NCI-H526 (cell line): ENCODE data around the gene ABTB1.

Experiments used
- DNase-seq, 2 experiments: peaks; one replicate each; lab custom pipeline; 2025; lab: John Stamatoyannopoulos, UW

The ABTB1 gene

DNA sequence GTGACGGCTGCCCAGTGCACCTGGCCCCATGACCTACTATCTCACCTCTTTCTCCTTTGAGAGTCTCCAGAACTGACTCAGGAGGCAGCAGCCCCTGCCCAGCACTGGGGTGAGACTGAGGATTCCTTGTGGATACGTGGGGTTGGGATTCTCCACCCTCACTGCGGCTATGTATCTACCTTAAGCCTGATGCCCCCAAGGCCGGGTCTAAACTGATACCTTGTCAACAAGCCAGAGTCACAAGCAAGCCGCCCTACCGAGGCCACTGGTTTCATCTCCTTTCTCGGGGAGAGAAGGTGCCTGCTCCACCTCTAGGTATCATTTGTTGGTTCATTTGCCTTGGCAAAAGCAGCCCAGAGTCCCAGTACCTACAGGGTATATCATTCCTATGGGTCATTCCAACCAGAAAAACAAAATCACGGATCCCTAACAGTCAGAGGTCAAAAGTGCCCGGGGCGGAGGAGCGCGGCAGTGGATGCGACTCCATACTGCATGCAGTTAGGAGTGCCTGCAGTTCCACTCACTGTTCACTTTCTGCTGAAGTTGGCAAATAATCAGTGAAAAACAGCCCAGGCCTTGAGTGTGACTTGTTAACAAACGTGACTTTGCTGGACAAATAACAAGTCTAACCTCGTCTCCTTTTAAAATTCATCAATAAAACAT, 47.5 kb downstream of the ABTB1 start:
- no peak for DNase-seq

DNA sequence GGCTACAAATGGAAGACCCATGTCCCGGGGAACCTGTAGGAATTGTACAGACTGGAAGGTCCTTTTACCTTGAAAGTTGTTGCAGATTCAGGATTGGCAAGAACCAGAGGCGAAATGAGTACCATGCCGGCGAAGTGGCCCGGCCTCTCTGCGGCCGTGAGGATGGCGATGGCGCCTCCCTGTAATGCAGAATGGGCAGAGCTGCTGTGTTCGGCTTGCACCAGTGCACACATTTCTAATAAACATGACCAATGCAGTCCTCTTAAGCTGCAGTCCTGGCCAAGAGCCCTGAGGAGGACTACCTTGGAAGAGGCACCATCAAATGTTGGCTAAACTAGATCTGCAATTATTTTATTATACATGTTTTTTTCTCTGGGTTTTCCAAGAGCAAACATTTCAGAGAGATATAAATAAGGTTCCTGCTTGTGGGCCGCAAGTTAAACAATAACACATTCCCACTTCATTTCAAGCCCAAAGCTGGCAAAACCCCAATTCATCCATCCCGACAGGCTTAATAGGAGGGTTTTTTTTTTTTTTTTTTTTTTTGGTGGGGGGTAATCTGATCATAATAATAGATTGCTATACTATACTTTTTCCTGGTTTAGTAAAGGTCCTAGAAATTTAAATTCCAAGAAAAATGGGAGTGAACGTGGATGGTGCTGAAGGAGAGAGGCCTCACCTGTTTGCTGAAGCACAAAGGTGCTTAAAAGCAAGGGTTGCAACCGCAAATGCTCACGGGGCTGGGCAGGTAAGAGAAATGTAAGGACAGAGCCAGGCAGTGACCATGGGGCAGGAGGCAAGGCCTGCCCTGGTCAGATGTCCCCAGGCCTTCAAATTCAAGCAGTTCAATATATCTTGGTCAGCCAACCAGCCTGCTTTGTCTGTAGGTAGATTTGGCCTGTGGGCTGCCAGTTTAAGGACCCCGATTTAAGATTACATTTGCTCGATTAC, 48.5 kb downstream of the ABTB1 start:
- no peak for DNase-seq

DNA sequence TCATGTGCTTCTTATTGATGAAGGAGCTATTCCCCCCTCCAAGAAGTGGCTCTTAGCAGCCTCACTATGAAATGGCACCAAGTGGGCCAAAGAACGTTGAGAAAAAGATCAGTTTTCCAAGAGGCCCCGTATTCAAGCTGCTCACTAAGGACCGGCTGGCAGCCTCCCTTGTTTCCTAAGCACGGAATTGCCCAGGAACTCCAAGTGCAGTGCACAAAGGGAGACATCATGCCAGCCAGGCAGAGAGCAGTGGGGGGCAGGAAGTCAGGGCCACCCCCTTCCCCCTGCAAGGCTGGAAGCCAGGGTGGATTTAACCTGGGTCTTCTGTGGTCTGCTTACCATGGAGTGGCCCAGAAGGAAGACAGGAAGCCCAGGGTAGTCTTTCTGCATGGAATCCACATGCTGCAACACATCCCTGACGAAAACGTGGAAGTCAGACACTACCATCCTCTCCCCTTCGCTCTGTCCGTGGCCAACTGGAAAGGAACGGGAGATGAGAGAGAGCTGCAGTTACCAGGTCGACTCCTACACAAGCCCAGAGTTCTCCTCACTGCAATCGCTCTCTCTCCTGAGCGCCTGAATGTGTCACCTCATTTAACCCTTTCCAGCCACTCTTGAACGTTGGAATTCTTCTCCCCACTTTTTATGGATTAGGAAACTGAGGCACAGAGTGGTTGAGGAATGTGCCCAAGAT, 49.5 kb downstream of the ABTB1 start:
- DNase-seq = no peak

DNA sequence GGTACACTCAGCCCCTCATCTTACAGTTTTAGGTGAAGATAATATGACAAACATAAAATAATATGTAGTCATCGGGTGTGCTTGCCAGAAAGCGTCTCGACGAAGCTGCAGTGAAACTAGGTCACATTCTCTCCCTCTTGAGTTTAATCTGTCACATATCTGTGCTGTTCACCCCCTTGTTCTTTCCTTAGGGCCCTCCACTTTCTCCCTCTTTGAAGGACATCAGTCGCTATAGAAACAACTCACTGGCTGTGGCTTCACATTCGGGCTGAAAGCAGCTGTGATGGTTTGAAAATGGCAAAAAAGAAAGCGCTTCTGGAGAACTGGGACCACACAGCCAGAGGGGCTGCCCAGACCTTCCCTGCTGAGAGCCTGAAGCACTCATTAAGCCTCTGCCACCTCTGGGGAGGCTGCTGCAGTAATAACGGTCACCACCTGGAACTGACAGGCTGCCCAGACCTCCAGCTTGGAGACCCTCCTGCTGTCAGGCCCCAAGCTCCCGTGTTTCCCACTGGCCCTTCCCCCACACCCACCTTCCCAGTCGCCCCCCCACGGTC, 50.3 kb downstream of the ABTB1 start:
- DNase-seq = no peak

DNA sequence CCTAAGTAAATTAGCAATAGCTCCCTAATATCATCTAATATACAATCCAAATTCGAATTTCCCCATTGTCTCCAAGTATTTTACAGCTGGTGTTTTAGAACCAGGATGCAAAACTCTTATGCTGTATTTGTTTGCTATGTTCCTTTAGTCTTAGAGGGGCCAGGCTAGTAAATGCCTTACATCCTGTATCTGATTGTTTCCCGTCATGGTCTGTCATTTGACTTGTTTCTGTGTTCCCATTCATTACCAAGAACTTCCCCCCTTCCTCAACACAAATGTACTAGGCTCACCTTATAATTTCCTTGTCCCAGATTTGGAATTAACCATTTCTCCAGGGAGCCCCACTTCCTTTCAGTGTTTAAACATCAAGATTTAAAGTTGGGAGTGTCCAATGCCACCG, 54.1 kb downstream of the ABTB1 start:
- no peak for DNase-seq

DNA sequence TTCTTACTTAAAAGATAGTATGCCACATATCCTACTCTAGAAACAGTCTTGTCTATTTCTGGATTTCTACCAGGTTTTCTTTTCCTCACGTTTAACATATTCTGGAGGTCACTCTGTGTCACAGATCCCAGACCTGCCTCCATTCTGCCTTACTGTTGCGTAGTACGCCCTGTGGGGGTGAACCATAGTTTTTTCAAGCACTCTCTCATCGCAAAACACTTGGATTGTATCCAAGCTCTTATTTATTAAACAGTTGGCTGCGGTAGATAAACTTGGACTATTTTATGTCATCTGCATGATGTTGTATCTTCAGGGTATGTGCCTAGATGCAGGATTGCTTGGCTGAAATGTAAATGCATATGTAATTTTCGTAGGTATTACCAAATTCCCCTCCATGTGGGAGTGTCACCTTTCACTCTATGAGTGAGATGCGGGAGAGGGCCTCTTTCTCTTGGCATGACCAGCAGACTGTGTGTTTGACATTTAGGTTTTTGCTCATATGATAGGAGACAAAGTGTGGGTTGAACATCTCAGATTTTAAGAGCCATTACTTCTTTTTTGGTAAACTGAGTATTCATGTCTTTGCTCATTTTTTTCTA, 55.8 kb downstream of the ABTB1 start:
- no peak for DNase-seq

DNA sequence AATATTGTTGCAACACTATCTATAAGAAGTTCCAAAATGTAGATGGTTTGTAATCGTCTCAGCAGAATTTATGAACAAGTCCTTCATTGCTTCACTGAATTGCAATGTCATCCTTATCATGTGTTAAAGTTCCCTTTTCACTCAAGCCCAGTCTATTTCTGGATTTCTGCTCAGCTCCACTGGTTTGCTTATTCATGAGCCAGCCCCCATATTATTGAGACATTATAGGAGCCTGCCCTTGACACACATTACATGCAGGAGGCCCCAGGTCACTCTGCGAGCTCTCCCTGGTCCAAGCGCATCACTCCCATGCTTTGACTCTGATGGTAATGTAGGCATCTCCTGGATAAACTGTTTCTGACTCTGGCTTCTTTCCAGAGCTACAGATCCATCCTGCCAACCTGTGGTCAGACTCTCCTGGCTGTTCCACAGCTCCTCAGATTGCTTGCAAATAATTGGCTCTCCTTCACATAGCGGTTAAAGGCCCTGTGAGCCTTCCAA, 56.9 kb downstream of the ABTB1 start:
- DNase-seq = no peak

DNA sequence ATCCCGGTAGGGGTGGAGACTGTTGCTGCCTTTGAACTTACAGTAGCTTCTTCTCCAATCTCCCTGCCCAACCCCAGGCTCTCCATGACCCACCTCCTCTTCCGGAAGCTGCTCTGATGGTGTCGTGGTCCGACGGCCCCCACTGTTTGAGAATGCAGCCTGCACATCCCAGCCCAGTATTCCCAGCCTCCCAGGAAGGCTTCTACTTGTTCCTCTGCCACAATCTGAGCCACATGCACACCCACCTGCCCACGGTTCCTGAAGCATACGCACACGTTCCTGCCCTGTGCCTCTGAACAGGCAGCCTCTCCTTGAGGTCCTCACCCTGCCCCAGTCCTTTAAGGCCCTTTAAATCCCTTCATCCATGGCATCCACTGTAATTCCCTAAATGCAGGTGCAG, 57.4 kb downstream of the ABTB1 start:
- DNase-seq = no peak
